Upper lobe of right lung (tissue), 1 donor: Measurements from ENCODE around the gene FOXO1. TPM values are rescaled to one million over a fixed set of nuclear protein-coding genes. Genes with fewer than 3 reads are reported as not detected.

ENCODE experiments used
- ATAC-seq: fragments of 200-7000 bp; cut with Tn5 transposase; one replicate; pipeline ENCODE4 v1.9.1; 2020; ENCODE audit warnings: mild to moderate bottlenecking, moderate library complexity
- DNase-seq: peaks from one replicate; pipeline ENCODE4 v3.0.0-alpha.2; 2020
- H3K27ac ChIP-seq: fragments of 200-600 bp; one replicate; pipeline ENCODE4 v1.8.0; 2022
- H3K27me3 ChIP-seq: fragments of 200-600 bp; one replicate; pipeline ENCODE4 v1.8.0; 2022; ENCODE audit warnings: mild to moderate bottlenecking
- H3K36me3 ChIP-seq: fragments of 200-600 bp; one replicate; pipeline ENCODE4 v1.8.0; 2022
- H3K4me1 ChIP-seq: fragments of 200-600 bp; one replicate; pipeline ENCODE4 v1.8.0; 2022
- H3K4me3 ChIP-seq: fragments of 200-600 bp; one replicate; pipeline ENCODE4 v1.8.0; 2022; ENCODE audit warnings: mild to moderate bottlenecking
- H3K9me3 ChIP-seq: fragments of 200-600 bp; one replicate; pipeline ENCODE4 v1.8.0; 2022
- CTCF ChIP-seq: fragments of 200-600 bp; IDR thresholded peaks from one replicate; pipeline ENCODE4 v1.8.0; 2022; ENCODE audit warnings: antibody characterized with exemption
- intact Hi-C: fragments of 100-400 bp; cut with DNase I; formaldehyde crosslinking; loops from one replicate; pipeline ENCODE4 v1.11.0; 2022
- total RNA-seq: library from RNA; stranded (reverse); fragmentation: NEBNext Ultra II Directional; extraction: Animal tissue kit (Norgen Biotek cat#: 25700); gene quantifications from one replicate; pipeline ENCODE4 v1.2.1, GENCODE V29; 2021
- donor health status: DM: no; HTN: yes; CAD: no; lungs with severe emphysema.

Gene FOXO1
- total RNA-seq, 1 donor from 2014 or later: 29.4 TPM

DNA sequence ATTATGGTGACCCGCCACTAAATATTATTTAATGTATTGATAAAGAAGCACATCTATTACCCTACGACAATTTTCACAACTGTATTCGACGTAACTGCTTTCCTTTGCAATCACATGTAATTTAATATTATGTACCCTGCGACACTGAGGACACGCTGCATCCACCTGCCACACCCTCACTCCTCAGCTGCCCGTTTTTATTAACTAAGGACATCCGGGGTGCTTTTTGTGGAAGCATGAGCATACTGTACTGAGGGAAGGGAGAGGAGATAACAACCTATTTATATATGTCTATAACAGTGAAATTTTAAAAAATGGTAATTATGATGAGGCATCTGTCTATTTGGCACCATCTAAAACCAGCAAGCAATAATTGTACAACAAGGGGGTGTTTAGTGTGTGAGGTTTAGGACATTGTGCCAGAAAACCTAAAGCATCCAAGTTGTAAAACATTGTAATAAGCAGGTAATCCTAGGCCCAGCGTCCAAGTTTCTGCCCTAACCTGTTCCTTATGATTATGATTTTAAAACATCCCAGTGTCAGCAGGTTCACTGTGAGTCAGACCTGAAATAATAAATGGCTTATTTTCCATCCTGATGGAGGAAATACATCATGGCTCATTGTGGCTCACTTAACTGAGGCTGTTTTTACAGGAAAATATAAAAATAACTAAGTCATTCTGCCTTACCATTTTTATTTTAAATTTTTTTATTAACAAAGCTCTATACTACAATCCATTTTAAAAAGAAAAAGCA is 56.3 kb downstream of the FOXO1 start:
- no peak for DNase-seq
- Histone ChIP-seq H3K36me3 (no peaks in the 10 kb centered on the region), H3K4me1 (peaks cover 16% of the 10 kb centered on the region), H3K27me3 (no peaks in the 10 kb centered on the region), H3K4me3 (no peak overlapping the region), H3K27ac (no peak overlapping the region), H3K9me3 (no peaks in the 10 kb centered on the region)
- intact Hi-C loops: no loop called here
- TF ChIP-seq CTCF: no peak
- no peak for ATAC-seq

DNA sequence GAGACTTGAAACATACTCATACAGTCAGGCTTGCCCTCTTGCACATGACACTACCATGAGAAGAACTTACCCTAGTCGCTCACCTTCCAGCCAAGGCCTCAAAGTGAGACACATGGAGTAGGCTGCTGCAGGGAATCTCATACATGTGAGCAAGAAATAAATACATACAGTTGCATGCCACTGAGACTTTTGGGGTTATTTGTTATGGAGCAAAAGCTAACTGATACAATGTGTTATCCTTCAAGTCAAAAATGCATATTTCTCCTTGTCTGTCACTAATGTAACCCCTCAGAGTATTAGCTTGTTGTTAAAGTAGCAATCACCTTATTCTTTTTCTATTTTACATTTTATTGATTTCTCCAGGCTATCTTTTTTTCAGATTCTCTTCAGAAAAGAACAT is 58.1 kb downstream of the FOXO1 start:
- TF ChIP-seq CTCF: no peak
- intact Hi-C loops: no loop called here

DNA sequence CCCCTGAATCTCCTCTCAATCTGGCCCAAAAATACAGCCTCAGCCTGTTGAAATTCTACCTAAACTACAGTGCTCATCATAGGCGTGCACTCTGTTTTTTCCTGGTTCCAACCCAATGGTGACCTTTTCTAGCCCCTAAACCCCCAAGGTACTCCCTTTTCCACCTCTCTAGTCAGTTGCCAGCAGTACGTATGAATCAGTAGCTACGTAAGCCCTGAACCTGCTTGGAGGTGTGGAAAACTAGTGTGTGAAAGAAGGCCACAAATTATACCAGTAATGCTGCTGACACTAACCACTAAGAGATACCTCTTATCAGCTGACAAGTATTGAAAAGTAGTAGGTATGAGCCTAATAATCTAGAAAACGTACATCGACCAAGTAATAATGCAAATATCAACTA is 60.9 kb downstream of the FOXO1 start:
- Histone ChIP-seq H3K4me3 (no peak overlapping the region), H3K27me3 (no peaks in the 10 kb centered on the region), H3K36me3 (no peaks in the 10 kb centered on the region), H3K9me3 (no peaks in the 10 kb centered on the region), H3K4me1 (no peaks in the 10 kb centered on the region), H3K27ac (no peak overlapping the region)
- intact Hi-C loops: no loop called here
- no peak for DNase-seq
- ATAC-seq: no peak
- no peak for TF ChIP-seq CTCF

More for the DNA sequence above, 58.1 kb downstream of the FOXO1 start:
- Histone ChIP-seq H3K9me3 (no peaks in the 10 kb centered on the region), H3K4me1 (peaks cover under 1% of the 10 kb centered on the region), H3K4me3 (no peak overlapping the region), H3K27me3 (no peaks in the 10 kb centered on the region), H3K36me3 (no peaks in the 10 kb centered on the region), H3K27ac (no peak overlapping the region)
- ATAC-seq (no peak), DNase-seq (no peak)

DNA sequence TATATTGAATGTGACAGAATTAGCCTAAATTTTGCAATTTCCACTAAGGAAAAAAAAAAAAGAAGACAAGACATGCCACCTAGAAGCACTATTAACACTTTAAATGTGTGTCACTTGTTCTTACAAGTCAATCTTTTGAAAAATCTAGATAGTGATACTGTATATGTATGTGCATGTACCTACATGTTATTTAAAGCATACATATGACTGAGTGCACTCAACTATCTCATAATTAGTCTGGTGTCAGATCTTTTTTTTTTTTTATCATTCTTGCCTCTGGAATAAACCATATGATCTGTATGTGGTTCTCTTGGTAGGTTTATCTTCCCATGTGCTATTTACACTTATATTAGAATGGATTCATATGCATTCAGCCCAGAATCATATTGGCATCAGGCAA is 62.3 kb downstream of the FOXO1 start:
- no peak for DNase-seq
- Histone ChIP-seq H3K36me3 (no peaks in the 10 kb centered on the region), H3K27ac (no peak overlapping the region), H3K4me1 (no peaks in the 10 kb centered on the region), H3K27me3 (no peaks in the 10 kb centered on the region), H3K9me3 (no peaks in the 10 kb centered on the region), H3K4me3 (no peak overlapping the region)
- TF ChIP-seq CTCF: no peak
- intact Hi-C loops: no loop called here
- no peak for ATAC-seq

GRCh38 chr13:40600149-40600751 is 66.2 kb downstream of the FOXO1 start:
- Histone ChIP-seq H3K27ac (no peak overlapping the region), H3K36me3 (no peaks in the 10 kb centered on the region), H3K27me3 (no peaks in the 10 kb centered on the region), H3K9me3 (no peaks in the 10 kb centered on the region), H3K4me3 (no peak overlapping the region), H3K4me1 (peaks cover 25% of the 10 kb centered on the region)
- intact Hi-C loops: no loop called here
- ATAC-seq (no peak), DNase-seq (no peak)
- no peak for TF ChIP-seq CTCF
